22Rv1 (cell line): ENCODE measurements around the gene MAP4.

Source experiments
- H3K27ac ChIP-seq: fragments of 450-650 bp; 2 replicates; pipeline ENCODE4 v1.5.1; 2017
- ZFX ChIP-seq: fragments of 450-650 bp; IDR thresholded peaks from 2 replicates; pipeline ENCODE4 v1.6.1; 2017; ENCODE audit warnings: antibody characterized with exemption, borderline replicate concordance
- TF ChIP-seq, protein P1 (sequence below): fragments of 450-650 bp; IDR thresholded peaks from 2 replicates; pipeline ENCODE4 v1.5.1; 2017; ENCODE audit warnings: mild to moderate bottlenecking

MAP4 gene

DNA sequence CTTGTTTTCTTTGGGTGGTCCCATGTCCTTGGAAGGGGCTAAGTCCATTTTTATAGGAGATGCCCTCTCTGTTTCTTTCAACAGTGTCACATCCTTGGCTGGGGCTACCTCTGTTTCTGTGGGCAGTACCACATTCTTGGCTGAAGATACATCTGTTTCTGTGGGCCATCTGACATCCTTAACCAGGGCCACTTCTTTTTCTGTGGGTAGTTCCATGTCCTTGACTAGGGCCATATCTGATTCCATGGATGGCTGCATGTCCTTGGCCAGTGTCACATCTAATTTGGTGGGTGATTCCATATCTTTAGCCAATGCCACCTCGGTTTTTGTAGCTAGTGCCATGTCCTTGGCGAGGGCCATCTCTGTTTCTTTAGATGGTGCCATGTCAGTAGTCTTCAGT lies 99.5 kb downstream of the MAP4 start:
- TF ChIP-seq, protein P1, sequence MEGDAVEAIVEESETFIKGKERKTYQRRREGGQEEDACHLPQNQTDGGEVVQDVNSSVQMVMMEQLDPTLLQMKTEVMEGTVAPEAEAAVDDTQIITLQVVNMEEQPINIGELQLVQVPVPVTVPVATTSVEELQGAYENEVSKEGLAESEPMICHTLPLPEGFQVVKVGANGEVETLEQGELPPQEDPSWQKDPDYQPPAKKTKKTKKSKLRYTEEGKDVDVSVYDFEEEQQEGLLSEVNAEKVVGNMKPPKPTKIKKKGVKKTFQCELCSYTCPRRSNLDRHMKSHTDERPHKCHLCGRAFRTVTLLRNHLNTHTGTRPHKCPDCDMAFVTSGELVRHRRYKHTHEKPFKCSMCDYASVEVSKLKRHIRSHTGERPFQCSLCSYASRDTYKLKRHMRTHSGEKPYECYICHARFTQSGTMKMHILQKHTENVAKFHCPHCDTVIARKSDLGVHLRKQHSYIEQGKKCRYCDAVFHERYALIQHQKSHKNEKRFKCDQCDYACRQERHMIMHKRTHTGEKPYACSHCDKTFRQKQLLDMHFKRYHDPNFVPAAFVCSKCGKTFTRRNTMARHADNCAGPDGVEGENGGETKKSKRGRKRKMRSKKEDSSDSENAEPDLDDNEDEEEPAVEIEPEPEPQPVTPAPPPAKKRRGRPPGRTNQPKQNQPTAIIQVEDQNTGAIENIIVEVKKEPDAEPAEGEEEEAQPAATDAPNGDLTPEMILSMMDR, result no peak
- no peak for TF ChIP-seq ZFX
- no peak overlapping the region for H3K27ac ChIP-seq

DNA sequence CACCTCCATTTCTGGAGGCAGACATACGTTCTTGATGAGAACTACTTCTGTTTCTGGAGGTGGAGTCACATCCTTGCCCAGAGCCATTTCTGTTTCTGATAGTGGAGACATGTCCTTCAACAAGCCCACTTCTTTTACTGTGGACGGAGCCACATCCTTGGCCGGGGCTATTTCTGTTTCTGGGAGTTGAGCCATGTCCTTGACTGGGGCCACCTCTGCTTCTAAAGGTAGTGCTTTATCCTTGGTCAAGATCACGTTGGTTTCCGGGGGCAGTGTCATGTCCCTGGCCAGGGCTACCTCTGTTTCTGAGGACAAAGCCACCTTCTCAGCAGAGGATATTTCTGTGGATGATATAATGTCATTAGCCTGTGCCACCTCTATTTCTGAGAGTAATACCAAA lies 100.0 kb downstream of the MAP4 start:
- TF ChIP-seq, protein P1, result no peak
- TF ChIP-seq ZFX, result no peak

DNA sequence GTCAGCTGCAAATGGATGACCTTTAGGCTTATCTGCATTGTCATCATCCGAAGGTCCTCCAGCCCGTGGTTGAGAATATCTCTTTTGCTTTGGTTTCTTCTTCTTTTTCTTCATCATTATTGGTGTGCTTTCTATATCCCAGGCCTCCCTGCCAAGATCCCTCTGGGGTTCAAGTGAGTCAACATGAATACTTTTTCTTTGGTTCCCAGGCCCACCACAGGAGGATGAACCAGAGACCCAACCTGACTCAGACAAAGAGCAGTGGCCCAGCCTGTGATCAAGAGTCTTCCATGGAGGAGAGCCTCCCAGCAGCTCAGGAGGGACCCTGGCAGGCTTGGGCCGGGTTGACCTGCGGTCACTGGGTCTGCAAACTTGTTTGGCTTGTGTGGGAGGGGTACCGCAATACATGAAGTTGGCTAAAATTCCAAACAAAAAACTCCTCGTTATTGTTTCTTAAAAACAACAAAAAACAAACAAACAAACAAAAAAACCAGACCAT lies 104.2 kb downstream of the MAP4 start:
- no peak overlapping the region for H3K27ac ChIP-seq
- TF ChIP-seq, protein P1, result no peak
- TF ChIP-seq ZFX, result no peak

More for the DNA sequence above, 100.0 kb downstream of the MAP4 start:
- H3K27ac ChIP-seq, result no peak overlapping the region

DNA sequence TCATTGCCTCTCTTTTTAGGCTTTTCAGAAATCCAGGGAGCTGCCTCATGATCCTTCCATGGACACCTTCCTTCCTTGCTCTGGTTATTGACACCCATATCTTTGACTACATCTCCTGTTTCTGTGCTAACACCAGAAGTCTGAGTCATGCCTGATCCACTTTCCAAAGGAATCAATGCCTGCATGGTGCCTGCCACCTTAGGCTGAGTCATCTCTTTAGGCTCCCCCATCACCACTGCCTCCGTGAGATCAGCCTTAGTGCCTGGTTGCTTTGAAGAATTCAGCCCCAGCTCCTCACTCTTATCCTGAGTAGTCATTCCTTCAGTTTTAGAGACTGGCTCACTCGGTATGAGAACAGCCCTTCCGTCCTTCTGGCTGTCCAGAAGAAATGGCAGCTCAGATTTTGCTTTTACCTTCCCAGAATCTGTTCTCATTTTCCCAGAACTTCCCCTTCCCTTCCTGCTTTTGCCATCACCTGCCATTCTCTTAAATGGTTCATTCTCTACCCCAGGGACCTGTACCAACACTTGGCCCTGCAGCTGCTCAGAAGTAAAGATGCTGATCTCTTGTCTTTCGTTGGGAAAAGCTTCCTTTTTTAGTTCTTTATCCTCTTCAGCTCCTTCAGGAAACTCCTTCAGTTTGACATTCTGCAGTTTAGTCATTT lies 105.3 kb downstream of the MAP4 start:
- TF ChIP-seq, protein P1, result no peak
- TF ChIP-seq ZFX, result no peak
- H3K27ac ChIP-seq, result no peak overlapping the region

DNA sequence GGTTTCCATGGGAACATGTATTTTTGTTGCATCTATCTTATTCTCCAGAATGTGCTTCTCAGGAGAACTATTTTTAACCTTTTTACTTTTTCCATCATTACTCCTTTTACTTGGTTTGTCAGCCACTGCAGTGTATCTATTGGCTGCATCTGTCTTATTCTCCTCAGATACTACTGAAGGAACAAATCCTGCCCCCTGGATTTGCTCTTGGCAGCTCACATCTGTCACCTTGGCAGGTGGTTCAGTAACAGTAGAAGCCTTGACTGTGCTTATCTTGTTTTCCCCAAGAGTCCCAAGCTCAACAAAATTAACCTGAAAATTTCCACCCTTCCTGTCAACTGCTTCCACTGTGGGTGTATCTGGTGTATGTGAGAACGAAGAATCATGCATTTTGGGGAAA lies 106.0 kb downstream of the MAP4 start:
- H3K27ac ChIP-seq, result no peak overlapping the region
- no peak for TF ChIP-seq ZFX
- TF ChIP-seq, protein P1, result no peak

DNA sequence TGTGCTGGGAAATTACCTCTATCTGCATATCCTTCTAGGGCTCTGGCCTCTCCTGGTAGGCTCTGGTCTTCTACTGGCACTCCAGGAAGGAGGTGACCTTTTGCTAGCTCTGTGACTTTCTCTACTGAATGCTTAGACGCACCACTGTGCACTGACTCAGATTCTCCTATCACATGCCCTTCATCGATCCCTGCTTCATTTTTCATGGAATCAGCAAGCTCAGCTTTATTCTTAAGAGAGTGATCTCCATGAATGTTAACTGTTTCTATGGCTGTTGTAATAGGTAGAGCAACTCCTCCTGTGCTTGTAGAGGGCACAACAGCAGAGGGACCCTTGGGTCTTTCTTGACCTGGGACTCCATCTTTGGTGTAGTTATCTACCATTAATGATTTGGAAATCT lies 106.6 kb downstream of the MAP4 start:
- H3K27ac ChIP-seq, result no peak overlapping the region
- TF ChIP-seq, protein P1, result no peak
- TF ChIP-seq ZFX, result no peak

DNA sequence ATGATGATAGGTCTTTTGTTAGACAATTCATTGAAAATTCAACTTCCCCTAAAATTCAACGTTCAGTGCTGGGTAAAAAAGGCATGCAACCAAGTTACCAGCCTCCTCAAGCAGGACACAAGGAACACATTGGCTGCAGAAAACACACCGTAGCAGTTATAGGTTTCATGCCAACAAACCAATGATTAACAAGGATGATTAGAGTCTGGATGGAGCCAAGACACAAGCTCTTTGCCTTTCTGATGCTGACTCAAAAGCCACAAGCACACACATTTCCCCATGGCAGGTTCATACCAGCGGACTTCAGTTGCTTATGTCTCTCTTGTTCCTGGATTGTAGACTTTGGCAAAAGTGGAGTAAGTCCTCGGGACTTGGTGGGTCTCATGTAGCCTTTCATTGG lies 107.5 kb downstream of the MAP4 start:
- TF ChIP-seq ZFX, result no peak
- TF ChIP-seq, protein P1, result no peak
- no peak overlapping the region for H3K27ac ChIP-seq
